Ureter (tissue), 1 donor: ENCODE data around the gene CD2AP. TPM values are rescaled to one million over a fixed set of nuclear protein-coding genes. Genes with fewer than 3 reads are reported as not detected.
"Not testable (repeated sequence)": the region's sequence is repeated elsewhere in the genome, so short reads cannot be mapped to it uniquely, and the experiment has no call there.

Experiments used
- DNase-seq: peaks from one replicate; pipeline ENCODE4 v3.0.0-alpha.2; 2020; ENCODE audit warnings: low spot score
- total RNA-seq: library from RNA; stranded (reverse); gene quantifications from one replicate; pipeline ENCODE4 v1.2.4, GENCODE V29; 2023
- donor health status: DM: yes; HTN: yes; CAD: no.

The CD2AP gene
- total RNA-seq, 1 donor from 2014 or later, result 137 TPM

DNA sequence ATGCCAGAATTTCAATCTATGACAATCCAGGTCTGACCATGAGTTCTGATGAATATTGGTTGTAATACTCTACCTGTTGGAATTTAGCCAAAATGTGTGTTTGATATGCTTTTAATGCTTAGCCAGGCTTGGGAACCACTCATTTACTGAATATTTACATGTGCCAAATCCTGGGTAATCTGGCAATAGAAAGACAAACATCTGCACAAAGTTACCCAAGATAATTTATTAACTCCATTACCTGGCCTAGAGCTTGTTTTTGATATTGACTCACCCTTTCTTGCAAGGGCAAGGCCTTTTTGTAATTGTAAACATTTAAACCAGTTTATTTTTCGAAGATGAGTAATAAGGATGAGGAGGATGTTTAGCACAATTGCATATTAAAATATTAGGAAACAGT lies 13.5 kb upstream of the CD2AP start:
- no peak for DNase-seq

DNA sequence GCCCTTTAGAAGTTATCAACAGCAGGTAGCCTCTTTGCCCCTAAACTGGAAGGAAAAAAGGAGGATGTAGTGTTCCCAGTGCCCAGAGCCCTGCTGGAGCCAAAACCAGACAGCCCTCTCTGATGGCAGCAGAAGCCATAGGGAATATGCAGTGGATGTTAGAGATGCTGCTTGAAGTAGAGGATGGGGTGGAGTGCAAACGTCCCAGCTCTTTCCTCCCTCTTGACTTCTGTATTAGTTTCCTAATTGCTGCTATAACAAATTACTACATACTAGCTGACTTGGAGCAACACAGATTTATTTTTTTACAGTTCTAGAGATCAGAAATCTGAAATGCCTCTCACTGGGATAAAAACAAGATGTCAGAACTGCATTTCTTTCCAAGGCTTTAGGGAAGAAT lies 12.5 kb upstream of the CD2AP start:
- DNase-seq, result no peak

DNA sequence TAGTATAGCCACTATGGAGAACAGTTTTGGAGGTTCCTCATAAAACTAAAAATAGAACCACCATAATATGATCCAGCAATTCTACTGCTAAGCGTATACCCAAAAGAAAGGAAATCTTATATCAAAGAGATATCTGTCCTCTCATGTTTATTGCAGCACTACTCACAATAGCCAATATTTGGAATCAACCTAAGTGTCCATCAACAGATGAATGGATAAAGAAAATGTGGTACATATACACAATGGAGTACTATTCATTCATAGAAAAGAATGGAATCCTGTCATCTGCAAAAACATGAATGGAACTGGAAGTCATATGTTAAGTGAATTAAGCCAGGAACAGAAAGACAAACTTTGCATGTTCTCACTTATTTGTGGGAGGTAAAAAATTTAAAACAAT lies 5.7 kb upstream of the CD2AP start:
- DNase-seq, result no peak

DNA sequence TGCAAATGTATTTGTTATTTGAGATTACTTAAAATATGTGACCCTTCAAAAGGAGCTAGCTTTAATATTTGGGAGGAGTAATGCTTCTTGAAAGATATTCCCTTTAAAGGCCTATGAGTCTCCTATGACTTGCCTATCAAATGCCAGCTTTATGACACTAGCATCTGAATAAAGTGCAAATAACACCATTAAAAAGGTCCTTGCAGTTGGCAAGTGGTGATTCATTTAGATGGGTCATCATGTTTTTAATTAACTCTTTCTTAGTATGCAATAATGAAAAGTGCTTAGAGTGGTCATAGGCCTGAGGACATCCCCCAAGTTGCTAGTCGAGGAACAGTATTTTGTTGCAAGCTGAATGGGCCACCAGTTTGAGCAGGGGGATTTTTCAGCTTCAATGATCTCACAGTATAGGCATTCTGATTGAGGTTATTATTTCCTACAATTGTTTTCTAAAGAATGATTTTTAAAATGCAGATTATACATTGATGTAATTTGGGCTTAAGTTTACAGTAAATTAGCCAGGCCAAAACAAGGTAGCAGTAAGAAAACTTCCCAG lies 3.7 kb upstream of the CD2AP start:
- no peak for DNase-seq

DNA sequence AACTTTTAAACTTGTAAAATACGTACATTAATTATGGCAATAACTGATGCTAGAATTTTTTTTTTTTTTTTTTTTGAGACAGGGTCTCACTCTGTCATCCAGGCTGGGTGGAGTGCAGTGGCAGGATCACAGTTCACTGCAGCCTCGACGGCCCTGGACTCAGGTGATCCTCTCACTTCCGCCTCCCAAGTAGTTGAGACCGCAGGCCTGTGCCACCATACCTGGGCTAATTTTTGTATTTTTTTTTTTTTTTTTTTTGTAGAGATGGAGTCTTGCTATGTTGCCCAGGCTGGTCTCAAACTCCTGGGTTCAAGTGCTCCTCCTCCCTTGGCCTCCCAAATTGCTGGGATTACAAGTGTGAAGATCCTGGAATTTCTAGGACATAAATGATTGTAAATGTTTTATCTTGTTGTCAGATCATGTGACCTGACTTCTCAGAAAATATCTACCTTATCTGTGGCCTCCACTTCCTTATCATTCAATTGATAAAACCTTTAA lies 2.2 kb upstream of the CD2AP start:
- DNase-seq, result no peak

DNA sequence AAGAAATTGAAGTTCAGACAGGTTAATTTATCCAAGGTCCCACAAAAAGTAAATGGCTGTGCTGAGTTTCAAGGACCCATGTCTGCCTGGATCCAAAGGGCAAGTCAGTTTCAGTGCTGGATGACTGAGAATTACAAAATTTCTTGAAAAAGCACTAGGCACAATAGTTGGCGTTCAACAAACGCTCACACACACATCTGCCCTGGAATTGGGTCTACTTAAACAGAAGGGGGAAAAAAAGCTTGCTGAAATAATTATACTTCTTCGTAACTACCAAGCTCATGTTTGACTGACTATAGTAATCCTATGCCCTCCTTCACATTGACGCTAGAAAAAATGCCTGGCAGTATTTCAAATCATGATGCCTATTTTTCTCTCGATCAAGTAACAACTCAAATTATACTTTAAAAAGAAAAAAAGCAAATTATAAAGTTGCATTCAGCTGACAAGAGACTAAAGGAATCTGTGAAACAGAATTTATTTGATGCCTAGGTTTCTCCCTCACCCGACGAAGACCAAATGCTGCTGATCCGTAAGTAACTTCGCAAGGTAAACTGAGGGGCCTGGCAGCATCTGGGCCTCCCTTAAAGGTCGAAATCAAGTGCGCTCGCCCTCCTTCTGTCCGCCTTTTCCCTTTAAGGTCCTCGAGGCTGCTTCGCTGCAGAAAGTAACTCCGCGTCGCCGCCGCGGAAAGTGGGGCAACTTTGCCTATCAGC lies 650 bp upstream of the CD2AP start:
- DNase-seq, result no peak

DNA sequence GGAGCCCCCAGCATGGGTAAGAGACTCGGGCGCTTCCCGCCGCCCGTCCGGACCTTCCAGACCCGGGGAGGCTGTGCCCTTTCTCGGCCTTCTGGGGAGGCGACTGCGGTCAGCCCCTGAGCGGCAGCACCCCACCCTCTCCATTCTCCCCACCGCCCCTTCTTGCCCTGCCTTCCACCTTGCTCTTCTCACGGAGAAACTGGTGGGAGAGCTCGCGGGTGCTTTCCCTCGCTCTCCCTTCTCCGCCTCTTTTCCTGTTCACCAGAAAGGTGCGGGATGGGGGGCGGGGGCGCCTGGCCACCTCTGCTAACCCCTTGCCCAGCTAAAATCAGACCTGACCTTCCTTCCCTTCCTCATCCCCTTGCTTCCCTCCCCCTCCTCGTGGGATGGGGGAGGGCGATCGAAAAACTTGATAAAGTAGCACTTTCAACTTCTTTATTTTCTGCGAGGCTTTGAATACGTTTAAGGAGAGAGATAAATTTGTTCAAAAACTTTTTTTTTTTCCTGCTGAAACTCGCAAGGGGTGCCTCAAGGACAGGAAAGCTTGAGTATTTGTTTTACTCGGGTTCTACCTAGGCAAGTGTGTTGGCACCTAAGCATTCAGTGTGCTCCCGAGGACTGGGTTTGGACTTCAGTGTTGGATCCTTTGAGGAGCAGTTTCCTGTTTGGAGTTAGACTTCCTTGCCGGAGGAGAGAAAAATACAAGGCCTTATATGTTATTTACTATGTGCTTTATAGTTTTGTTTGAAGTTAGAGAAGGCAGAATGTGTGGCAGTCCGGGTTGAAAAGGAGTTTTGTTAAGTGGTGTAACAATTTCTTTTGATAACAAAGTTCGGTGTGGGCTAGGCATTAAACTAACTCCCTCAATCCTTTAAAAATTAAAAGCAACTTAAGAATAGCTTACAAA lies 897 bp downstream of the CD2AP start:
- DNase-seq, result peak; percentile 64

DNA sequence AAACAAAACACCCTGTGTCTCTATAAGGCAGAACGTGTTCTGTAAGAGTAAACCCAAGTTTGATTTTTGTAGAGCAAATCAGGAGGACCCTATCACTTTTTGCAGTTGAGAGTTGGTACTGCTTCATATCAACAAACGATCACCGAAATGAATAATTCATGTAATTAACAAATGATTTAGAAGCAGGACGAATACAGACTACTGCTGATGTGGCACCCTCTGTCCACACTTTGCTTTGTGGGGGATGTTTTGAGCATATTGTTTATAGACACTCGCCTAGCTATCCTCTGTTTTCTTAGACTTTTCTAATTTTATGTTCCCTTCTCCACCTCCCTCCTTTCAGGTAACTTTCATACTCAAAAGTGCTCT lies 1.5 kb downstream of the CD2AP start:
- no peak for DNase-seq

DNA sequence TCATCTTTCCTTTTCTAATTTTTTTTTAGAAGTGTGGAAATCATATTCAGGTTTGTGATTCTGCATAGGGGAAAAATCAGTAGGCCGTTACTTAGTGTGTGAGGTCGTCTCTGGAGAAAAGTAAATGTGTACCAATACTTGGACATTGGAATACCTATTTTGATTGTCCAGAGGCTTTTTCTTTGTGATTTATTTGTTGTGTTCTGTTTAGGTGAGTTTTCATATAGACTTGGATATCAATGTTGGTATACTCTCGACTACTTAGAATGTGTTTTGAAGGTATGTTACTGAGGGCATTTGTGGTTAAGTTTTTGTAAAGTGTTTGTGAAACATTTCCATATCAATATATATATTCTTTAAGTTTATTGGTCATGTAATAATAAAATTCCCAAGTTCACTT lies 2.3 kb downstream of the CD2AP start:
- no peak for DNase-seq

DNA sequence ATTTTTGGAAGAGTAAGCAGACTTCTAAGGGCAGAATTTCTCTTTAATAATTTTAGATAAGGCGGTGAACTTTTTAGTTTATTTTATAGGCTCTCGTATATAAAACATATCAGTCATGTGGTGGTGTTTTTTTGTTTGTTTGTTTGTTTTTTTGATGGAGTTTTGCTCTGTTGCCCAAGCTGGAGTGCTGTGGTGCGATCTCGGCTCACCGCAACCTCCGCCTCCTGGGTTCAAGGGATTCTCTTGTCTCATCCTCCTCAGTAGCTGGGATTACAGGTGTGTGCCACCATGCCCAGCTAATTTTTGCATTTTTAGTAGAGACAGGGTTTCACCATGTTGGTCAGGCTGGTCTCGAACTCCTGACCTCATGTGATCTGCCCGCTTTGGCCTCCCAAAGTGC lies 3.6 kb downstream of the CD2AP start:
- DNase-seq, result not testable (repeated sequence)

DNA sequence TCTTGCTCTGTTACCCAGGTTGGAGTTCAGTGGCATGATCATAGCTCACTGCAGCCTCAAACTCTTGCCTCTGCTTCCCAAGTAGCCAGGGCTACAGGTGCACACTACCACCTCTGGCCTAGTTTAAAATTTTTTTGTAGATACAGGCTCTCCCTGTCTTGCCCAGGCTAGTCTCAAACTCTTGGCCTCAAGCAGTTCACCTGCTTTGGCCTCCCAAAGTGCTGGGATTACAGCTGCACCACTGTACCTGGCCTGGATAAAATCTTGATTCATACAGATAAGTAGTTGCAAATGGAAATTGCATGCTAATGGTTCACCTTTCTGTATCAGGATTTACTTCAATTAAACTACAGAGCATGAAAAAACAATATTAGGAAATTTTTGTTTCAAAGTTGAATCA lies 4.2 kb downstream of the CD2AP start:
- DNase-seq, result no peak

DNA sequence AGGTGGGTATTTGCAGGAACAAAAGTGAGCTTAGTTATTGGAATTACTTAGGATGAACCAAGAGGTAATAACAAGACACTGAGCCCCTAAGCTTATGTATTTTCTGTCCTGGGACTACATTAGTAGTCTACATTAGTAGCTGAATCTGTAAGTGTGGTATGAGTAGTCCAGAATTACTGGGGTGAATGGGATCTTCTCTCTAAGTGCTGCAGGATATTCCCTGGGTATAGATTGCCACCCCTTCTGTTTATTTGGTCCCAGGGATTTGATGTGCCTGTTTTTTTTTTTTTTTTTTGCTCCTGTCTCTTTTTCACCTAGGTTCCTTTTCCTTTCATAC lies 5.9 kb downstream of the CD2AP start:
- no peak for DNase-seq

DNA sequence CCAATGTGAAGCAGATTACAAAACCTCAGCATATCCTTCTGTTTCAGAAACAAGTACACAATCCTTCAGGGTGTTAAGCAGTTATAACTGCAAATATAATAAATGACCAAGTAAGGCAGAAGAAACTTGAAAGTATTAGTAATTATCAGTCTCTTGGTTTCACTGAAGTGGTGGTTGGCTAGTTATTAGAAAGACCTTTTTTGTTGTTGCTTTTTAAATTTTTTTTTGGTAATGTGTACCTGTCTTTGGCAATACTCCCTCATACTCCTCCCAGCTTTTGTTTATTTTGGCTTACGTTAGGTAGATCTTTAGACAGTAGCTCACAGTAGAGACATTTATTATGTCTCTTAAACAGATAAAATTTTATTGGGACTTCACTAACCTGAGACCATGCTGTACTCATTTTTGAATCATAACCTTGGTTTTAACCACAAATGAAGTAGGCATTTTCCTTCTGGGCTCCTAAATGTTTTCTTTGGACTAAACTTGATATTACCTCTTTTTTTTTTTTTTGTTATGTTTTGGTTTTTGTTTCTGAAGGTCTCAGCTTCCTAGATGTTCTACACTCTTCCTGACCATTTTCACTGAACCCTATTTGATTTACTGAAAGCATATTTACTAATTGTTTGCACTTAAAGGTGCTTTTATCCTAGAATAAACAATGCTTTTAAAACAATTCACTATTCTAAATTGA lies 6.4 kb downstream of the CD2AP start:
- no peak for DNase-seq

DNA sequence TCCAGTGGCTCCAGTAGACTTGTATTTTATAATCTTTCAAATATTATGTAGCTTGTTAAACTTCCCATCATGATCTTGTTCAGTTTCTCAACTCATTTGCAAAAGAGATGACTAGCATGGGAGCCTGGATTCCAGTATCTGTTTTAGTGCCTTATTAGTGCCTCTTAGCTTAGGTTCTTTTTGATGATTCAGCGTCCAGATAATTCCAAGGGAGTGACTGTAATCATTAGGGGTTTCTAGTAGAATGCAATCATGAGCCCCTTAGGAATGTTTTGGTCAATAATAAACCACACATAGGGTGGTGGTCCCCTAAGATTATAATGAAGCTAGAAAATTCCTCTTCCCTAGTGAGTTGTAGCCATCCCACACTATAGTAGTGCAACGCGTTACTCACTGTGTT lies 7.0 kb downstream of the CD2AP start:
- no peak for DNase-seq

DNA sequence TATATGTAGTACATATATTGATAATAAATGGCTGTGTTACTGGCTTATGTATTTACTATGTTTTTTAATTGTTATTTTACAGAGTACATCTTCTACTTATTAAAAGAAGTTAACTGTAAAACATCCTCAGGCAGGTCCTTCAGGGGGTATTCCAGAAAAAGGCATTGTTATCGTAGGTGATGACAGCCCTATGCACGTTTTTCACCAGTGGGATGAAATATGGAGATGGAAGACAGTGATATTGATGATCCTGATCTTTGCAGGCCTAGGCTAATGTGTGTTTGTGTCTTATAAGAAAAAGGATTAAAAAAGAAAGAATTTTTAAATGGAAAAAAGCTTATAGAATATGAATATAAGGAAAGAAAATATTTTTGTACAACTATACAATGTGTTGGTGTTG lies 7.5 kb downstream of the CD2AP start:
- no peak for DNase-seq

DNA sequence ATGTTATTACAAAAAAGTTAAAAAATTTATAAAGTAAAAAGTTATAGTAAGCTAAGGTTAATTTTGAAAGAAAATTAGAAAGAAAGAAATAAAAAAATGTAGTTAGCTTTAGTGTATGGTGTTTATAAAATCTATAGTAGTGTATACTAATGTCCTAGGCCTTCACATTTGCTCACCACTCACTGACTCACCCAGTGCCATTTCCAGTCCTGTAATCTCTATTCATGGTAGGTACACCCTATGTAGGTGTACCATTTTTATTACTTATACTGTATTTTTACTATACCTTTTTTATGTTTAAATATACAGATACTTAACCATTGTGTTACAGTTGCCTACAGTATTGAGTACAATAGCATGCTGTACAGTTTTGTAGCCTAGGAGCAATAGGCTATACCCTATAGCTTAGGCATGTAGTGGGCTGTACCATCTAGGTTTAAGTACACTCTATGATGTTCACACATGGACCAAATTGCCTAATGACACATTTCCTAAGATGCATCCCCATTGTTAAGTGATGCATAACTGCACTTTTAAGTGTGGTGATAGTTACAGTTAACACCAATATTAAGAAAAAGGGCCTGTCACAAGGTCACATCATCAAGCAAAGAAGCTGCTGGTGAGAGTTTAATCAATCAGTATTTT lies 8.0 kb downstream of the CD2AP start:
- DNase-seq, result no peak

DNA sequence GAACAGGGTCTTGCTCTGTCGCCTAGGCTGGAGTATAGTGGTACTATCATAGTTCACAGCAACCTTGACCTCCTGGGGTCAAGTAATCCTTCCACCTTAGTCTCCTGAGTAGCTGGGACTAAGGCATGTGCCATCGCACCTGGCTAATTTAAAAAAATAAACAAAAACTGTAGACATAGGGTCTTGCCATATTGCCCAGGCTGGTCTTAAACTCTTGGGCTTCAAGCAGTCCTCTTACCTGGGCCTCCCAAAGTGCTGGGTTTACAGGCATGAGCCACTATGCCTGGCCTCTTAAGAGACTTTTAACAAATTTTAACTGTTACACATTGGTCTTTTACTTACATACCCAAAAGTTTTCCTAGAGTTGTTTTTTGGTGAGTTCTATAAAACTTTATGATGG lies 12.4 kb downstream of the CD2AP start:
- no peak for DNase-seq

DNA sequence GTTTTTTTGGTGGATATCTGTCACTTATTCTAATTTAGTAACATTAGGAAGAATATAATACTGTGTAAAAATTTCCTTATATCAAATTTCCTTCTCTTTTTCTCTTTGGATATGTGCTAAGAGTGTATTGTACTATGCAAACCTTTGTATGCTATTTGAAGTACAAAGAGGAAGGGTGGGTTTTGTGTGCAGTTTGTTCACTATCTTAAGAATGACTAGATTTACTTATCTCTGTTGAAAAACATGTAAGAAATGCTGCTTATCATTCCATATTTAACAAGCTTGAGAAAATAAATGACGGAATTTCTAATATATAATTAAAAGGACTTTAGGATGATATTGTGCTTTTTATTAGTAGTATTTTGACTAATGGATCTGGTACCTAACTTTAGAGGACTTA lies 13.1 kb downstream of the CD2AP start:
- DNase-seq, result no peak

DNA sequence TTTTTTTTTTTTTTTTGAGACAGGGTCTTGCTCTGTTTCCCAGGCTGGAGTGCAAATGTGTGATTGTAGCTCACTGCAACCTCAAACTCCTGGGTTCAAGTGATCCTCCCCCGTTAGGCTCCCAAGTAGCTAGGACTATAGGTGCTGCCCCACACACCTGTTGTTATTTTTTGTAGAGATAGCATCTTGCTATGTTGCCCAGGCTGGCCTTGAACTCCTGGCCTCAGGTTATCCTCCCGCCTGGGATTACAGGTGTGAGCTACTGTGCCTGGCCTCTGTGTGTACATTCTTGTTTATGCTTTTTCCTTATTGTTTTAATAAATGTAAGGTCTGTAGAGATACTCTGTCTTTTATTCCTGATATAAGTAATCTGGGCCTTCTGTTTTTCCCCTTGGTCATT lies 14.8 kb downstream of the CD2AP start:
- DNase-seq, result no peak

DNA sequence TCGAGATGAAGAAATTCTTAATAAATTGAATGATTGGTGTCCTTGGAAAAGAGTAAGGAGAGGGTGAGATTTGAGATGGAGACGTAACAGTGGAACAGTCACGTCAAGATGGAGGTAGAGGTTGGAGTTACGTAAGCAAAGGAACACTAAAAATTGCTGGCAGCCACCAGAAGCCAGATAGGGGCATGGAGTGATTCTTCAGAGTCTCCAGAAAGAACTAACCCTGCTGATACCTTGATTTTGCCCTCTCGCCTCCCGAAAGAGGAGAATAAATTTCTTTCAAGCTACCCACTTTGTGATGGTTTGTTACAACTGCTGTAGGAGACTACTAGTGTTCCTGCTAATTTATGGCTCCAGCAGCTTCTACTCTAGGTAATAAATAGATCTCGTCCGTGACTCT lies 17.6 kb downstream of the CD2AP start:
- DNase-seq, result no peak

DNA sequence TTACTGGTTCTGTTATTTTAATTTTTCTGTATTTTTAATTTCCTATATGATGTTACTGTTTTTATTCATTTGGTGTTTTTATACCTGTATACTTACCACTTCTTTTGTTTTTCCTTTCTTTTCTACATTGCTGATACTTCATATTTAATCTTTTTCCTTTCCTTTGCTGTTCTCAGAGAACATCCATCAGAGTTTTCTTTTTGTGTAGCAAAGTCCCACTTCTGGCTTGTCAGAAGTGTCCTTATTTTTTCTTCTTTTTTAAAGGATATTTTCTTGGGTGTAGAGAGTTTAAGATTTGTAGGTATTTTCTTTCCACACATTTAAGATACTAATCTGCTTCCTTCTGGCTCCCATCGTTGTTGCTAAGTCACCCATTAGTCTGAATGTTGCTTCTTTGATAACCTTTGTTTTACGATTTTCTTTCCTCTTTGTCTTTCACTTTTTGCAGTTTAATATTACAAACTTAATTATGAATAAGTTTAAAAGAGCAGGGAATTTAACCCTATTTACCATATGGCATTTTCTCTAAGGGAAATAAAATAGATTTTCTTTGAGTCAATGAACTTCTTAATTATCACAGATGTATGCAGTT lies 18.5 kb downstream of the CD2AP start:
- no peak for DNase-seq
